Measurements from ENCODE around the gene AATF. TPM values are rescaled to one million over a fixed set of nuclear protein-coding genes. Genes with fewer than 3 reads are reported as not detected.

Gene AATF
- total RNA-seq = 10 to 100 TPM; 26.4 to 54.8 (median 32.4) TPM

GRCh38 chr17:36948717-36949460, at the start of gene AATF:
Gene AATF (plus strand): TSS chr17:36948954. CDS start chr17:36949126, 172 bp downstream.
- peak; percentile 99 for ATAC-seq (ENCODE audit: low FRiP score)

GRCh38 chr17:36899250-36900159, 49.2 kb upstream of the AATF start:
- no peak for TF ChIP-seq CTCF (IDR thresholded peaks at IDR 0.05)
- no peak for DNase-seq (ENCODE audit: low spot score)
- ATAC-seq (ENCODE audit: low FRiP score) = no peak

More at GRCh38 chr17:36948717-36949460, at the start of gene AATF:
- TF ChIP-seq CTCF (IDR thresholded peaks at IDR 0.05) = no peak
- DNase-seq (ENCODE audit: low spot score) = peak; percentile 94

- ATAC-seq (ENCODE audit: low FRiP score) (no peak), DNase-seq (ENCODE audit: low spot score) (no peak)
Measured at GRCh38 chr17:36900160-36900512, 48.6 kb upstream of the AATF start.

GRCh38 chr17:36901506-36901905, 47.2 kb upstream of the AATF start:
- no peak for DNase-seq (ENCODE audit: low spot score)
- no peak for TF ChIP-seq CTCF (IDR thresholded peaks at IDR 0.05)
- ATAC-seq (ENCODE audit: low FRiP score) = no peak

More at GRCh38 chr17:36900160-36900512, 48.6 kb upstream of the AATF start:
- no peak for TF ChIP-seq CTCF (IDR thresholded peaks at IDR 0.05)

GRCh38 chr17:36907407-36907806, 41.3 kb upstream of the AATF start:
- TF ChIP-seq CTCF (IDR thresholded peaks at IDR 0.05) = no peak
- no peak for ATAC-seq (ENCODE audit: low FRiP score)
- DNase-seq (ENCODE audit: low spot score) = no peak

GRCh38 chr17:36910513-36910912, 38.2 kb upstream of the AATF start:
- TF ChIP-seq CTCF (IDR thresholded peaks at IDR 0.05) = no peak
- no peak for DNase-seq (ENCODE audit: low spot score)
- ATAC-seq (ENCODE audit: low FRiP score) = no peak

Data from omental fat pad (tissue), 4 donors.